HCT116 (cell line): ENCODE measurements around the gene NT5C3B. TPM values are rescaled to one million over a fixed set of nuclear protein-coding genes. Genes with fewer than 3 reads are reported as not detected.

Experiments
- ATAC-seq: fragments of 200-7000 bp; cut with Tn5 transposase; 2 replicates; pipeline ENCODE4 v1.9.1; 2020; ENCODE audit warnings: mild to moderate bottlenecking, moderate library complexity
- BruUV-seq: library from RNA; stranded (reverse); fragments of 400-500 nt; replicated peaks from 2 replicates; lab custom pipeline; 2021; lab: Mats Ljungman, UMichigan
- CTCF ChIA-PET: fragments of 300-600 bp; sonication (Branson Sonifier 250); formaldehyde crosslinking; loops from one replicate; lab custom pipeline; 2021; ENCODE audit warnings: antibody characterized with exemption; lab: Charles Lee
- POLR2A ChIA-PET: fragments of 300-600, 350-600 bp; sonication (Branson Sonifier 250); formaldehyde crosslinking; loops from one replicate; lab custom pipeline; 2021; ENCODE audit warnings: antibody characterized with exemption; lab: Charles Lee
- RAD21 ChIA-PET, 2 experiments: fragments of 300-600 bp; sonication (Branson Sonifier 250); formaldehyde crosslinking; loops; one replicate each; lab custom pipeline; 2023; ENCODE audit warnings: low total read pairs in 2 of 2; ENCODE audit not compliant: uncharacterized antibody in 2 of 2, unreplicated experiment in 2 of 2, low non-redundant PET in 1 of 2; lab: Charles Lee
- DNase-seq: peaks from one replicate; pipeline ENCODE4 v3.0.0-alpha.2; 2010; ENCODE audit warnings: low read depth, low spot score
- H2AFZ ChIP-seq: fragments of 200-600 bp; shearing (Covaris generic), sonication (generic); 2 replicates; pipeline ENCODE4 v1.6.1; 2017; ENCODE audit warnings: low read depth, mixed run types, mixed read lengths, antibody characterized with exemption, low read length; ENCODE audit not compliant: poor library complexity, severe bottlenecking
- H3K27ac ChIP-seq: 2 replicates; pipeline ENCODE4 v1.5.1; 2012; ENCODE audit warnings: low read depth, low read length
- H3K27me3 ChIP-seq: fragments of 200-600 bp; sonication (generic); 2 replicates; pipeline ENCODE4 v1.6.1; 2016; ENCODE audit warnings: mixed run types, low read length, mixed read lengths; ENCODE audit not compliant: insufficient read depth
- H3K36me3 ChIP-seq, 2 experiments: fragments of 200-500 bp in 1 of 2; fragments of 200-600 bp in 1 of 2; sonication (Bioruptor generic) in 1 of 2; sonication (generic) in 1 of 2; 2 replicates each; pipeline versions ENCODE4 v1.5.1 to v1.6.1; 2014 to 2016; ENCODE audit warnings: low read length in 2 of 2, inconsistent platforms in 1 of 2, mixed read lengths in 1 of 2, mixed run types in 1 of 2; ENCODE audit not compliant: insufficient read depth in 2 of 2, control insufficient read depth in 1 of 2
- H3K4me1 ChIP-seq, 2 experiments: fragments of 200-600 bp in 1 of 2; sonication (generic) in 1 of 2; 2 replicates each; pipeline versions ENCODE4 v1.5.1 to v1.6.1; 2012 to 2017; ENCODE audit warnings: low read length in 2 of 2, inconsistent platforms in 1 of 2, mild to moderate bottlenecking in 1 of 2, mixed read lengths in 1 of 2, mixed run types in 1 of 2, moderate library complexity in 1 of 2; ENCODE audit not compliant: insufficient read depth in 2 of 2, control insufficient read depth in 1 of 2
- H3K4me2 ChIP-seq: fragments of 200-600 bp; sonication (generic); 2 replicates; pipeline ENCODE4 v1.6.1; 2017; ENCODE audit warnings: mixed run types, low read length, mixed read lengths
- H3K4me3 ChIP-seq, 2 experiments: fragments of 200-600 bp in 1 of 2; sonication (generic) in 1 of 2; replicated peaks in 1 of 2; 2 replicates each; pipeline ENCODE4 v1.5.1; 2011 to 2016; ENCODE audit warnings: low read length in 2 of 2, control low read depth in 1 of 2, low read depth in 1 of 2, mild to moderate bottlenecking in 1 of 2, mixed read lengths in 1 of 2, mixed run types in 1 of 2
- H3K79me2 ChIP-seq: fragments of 200-600 bp; sonication (generic); 2 replicates; pipeline ENCODE4 v1.6.1; 2017; ENCODE audit warnings: mild to moderate bottlenecking, mixed run types, low read length, moderate library complexity, mixed read lengths; ENCODE audit not compliant: insufficient read depth
- H3K9ac ChIP-seq: fragments of 200-600 bp; sonication (generic); 2 replicates; pipeline ENCODE4 v1.6.1; 2016; ENCODE audit warnings: low read length, mixed read lengths
- H3K9me2 ChIP-seq: fragments of 200-600 bp; sonication (generic), shearing (Covaris generic); 2 replicates; pipeline ENCODE4 v1.6.1; 2017; ENCODE audit warnings: mixed run types, mild to moderate bottlenecking, moderate library complexity; ENCODE audit not compliant: insufficient read depth
- H3K9me3 ChIP-seq, 2 experiments: fragments of 200-500 bp in 1 of 2; fragments of 200-600 bp in 1 of 2; sonication (Bioruptor generic) in 1 of 2; sonication (generic) in 1 of 2; 2 replicates each; pipeline ENCODE4 v1.6.1; 2014 to 2017; ENCODE audit warnings: low read length in 2 of 2, mixed read lengths in 2 of 2, inconsistent platforms in 1 of 2, low read depth in 1 of 2, mild to moderate bottlenecking in 1 of 2, mixed run types in 1 of 2, moderate library complexity in 1 of 2; ENCODE audit not compliant: control insufficient read depth in 1 of 2, insufficient read depth in 1 of 2
- H4K20me1 ChIP-seq: fragments of 200-600 bp; sonication (generic), shearing (Covaris generic); 2 replicates; pipeline ENCODE4 v1.6.1; 2017; ENCODE audit warnings: mixed run types, mild to moderate bottlenecking, moderate library complexity; ENCODE audit not compliant: insufficient read depth
- ATF3 ChIP-seq: IDR thresholded peaks from 2 replicates; pipeline ENCODE4 v1.6.1; 2012
- CBX3 ChIP-seq: IDR thresholded peaks from 2 replicates; pipeline ENCODE4 v1.6.1; 2012; ENCODE audit warnings: low read depth
- CEBPB ChIP-seq: IDR thresholded peaks from 2 replicates; pipeline ENCODE4 v1.6.1; 2012; ENCODE audit warnings: low read depth
- CTCF ChIP-seq, 3 experiments: fragments of 200-600 bp in 1 of 3; sonication (generic) in 1 of 3; IDR thresholded peaks in 2 of 3; conservative IDR thresholded peaks in 1 of 3; 2 replicates each; pipeline ENCODE4 v1.5.1; 2012 to 2017; ENCODE audit warnings: low read depth in 2 of 3, low read length in 2 of 3, antibody characterized with exemption in 1 of 3, borderline replicate concordance in 1 of 3, control low read depth in 1 of 3, mild to moderate bottlenecking in 1 of 3, mixed read lengths in 1 of 3, mixed run types in 1 of 3, moderate library complexity in 1 of 3; ENCODE audit not compliant: insufficient read depth in 1 of 3
- ELF1 ChIP-seq: IDR thresholded peaks from 2 replicates; pipeline ENCODE4 v1.6.1; 2012; ENCODE audit warnings: low read depth, borderline replicate concordance
- EZH2 ChIP-seq: fragments of 200-600 bp; sonication (generic); IDR thresholded peaks from 2 replicates; pipeline ENCODE4 v1.6.1; 2017; ENCODE audit warnings: antibody characterized with exemption, mixed run types
- FOSL1 ChIP-seq: IDR thresholded peaks from 2 replicates; pipeline ENCODE4 v1.6.1; 2012; ENCODE audit warnings: low read depth
- JUND ChIP-seq: IDR thresholded peaks from 2 replicates; pipeline ENCODE4 v1.6.1; 2012
- MAX ChIP-seq: IDR thresholded peaks from 2 replicates; pipeline ENCODE4 v1.6.1; 2012
- POLR2AphosphoS5 ChIP-seq: IDR thresholded peaks from 2 replicates; pipeline ENCODE4 v1.6.1; 2011; ENCODE audit warnings: mild to moderate bottlenecking, low read depth, low read length, moderate library complexity
- RAD21 ChIP-seq: IDR thresholded peaks from 2 replicates; pipeline ENCODE4 v1.6.1; 2012; ENCODE audit warnings: low read depth, mild to moderate bottlenecking
- SRF ChIP-seq: IDR thresholded peaks from 2 replicates; pipeline ENCODE4 v1.6.1; 2012; ENCODE audit warnings: low read depth
- TCF7L2 ChIP-seq: IDR thresholded peaks from 2 replicates; pipeline ENCODE4 v1.7.0; 2011; ENCODE audit warnings: borderline replicate concordance, inconsistent platforms; ENCODE audit not compliant: insufficient read depth, insufficient read length; ENCODE audit errors: extremely low read depth
- ZBTB33 ChIP-seq: IDR thresholded peaks from 2 replicates; pipeline ENCODE4 v1.6.1; 2011; ENCODE audit warnings: mild to moderate bottlenecking, low read length, moderate library complexity; ENCODE audit not compliant: insufficient replicate concordance; ENCODE audit errors: extremely low read depth
- ZFX ChIP-seq: fragments of 450-650 bp; IDR thresholded peaks from 2 replicates; pipeline ENCODE4 v1.6.1; 2017
- ZNF274 ChIP-seq: fragments of 200-500 bp; sonication (Bioruptor generic); IDR thresholded peaks from 2 replicates; pipeline ENCODE4 v1.6.1; 2014; ENCODE audit warnings: mild to moderate bottlenecking, low read depth, low read length, inconsistent platforms
- intact Hi-C: fragments of 100-400 bp; cut with micrococcal nuclease; formaldehyde crosslinking; loops from 2 replicates; pipeline ENCODE4 v1.10.0; 2022
- total RNA-seq: library from RNA; stranded (reverse); gene quantifications from one replicate; pipeline ENCODE4 v1.2.1, GENCODE V29; 2021; ENCODE audit not compliant: unreplicated experiment

The NT5C3B gene
- total RNA-seq, 1 experiment from 2014 or later = 110 TPM

- Histone ChIP-seq H3K4me1 (peaks cover 15 to 21% of the 10 kb centered on the region in 2 experiments), H3K9me2 (no peaks in the 10 kb centered on the region), H3K4me3 (no peak overlapping the region), H3K27me3 (no peaks in the 10 kb centered on the region), H3K9ac (no peak overlapping the region), H2AFZ (no peak overlapping the region), H3K36me3 (peaks cover 5 to 8% of the 10 kb centered on the region in 2 experiments; a peak in 3 of 4 replicates), H3K27ac (no peak overlapping the region), H3K9me3 (no peaks in the 10 kb centered on the region), H4K20me1 (no peaks in the 10 kb centered on the region; the same call in 1 of the 2 replicates), H3K79me2 (peaks cover 52% of the 10 kb centered on the region), H3K4me2 (no peak overlapping the region)
- no peak for ATAC-seq
- ChIA-PET POLR2A (interaction anchor here (1.9 kb wide), 1 partner anchor 16 kb away, joined by 5 read pairs; the partner anchor contains the start of gene KLHL11), CTCF (no interaction called here), RAD21 (no interaction called here)
- no TSS peak for BruUV-seq
- TF ChIP-seq ZNF274 = no peak
- TF ChIP-seq JUND = no peak
- TF ChIP-seq SRF = no peak
- TF ChIP-seq CBX3 = no peak
- TF ChIP-seq EZH2 = no peak
- TF ChIP-seq POLR2AphosphoS5 = no peak
- intact Hi-C loops = no loop called here
- no peak for DNase-seq
Measured at GRCh38 chr17:41848788-41849187, 12.8 kb upstream of the NT5C3B start.

GRCh38 chr17:41844971-41845370 lies 8.9 kb upstream of the NT5C3B start:
- Histone ChIP-seq H3K36me3 (no peaks in the 10 kb centered on the region), H4K20me1 (no peaks in the 10 kb centered on the region), H2AFZ (no peak overlapping the region), H3K9me3 (no peaks in the 10 kb centered on the region), H3K9me2 (no peaks in the 10 kb centered on the region), H3K4me2 (no peak overlapping the region), H3K27me3 (no peaks in the 10 kb centered on the region), H3K27ac (no peak overlapping the region), H3K4me1 (peaks cover 15 to 21% of the 10 kb centered on the region in 2 experiments), H3K79me2 (peaks cover 23% of the 10 kb centered on the region), H3K9ac (no peak overlapping the region), H3K4me3 (no peak overlapping the region)
- no peak for DNase-seq
- no peak for ATAC-seq
- CTCF ChIA-PET = no interaction called here
- RAD21 ChIA-PET = no interaction called here
- BruUV-seq = no TSS peak
- intact Hi-C loops = no loop called here
- POLR2A ChIA-PET = no interaction called here
- no peak for TF ChIP-seq RAD21
- no peak for TF ChIP-seq FOSL1
- no peak for TF ChIP-seq MAX
- no peak for TF ChIP-seq ZNF274
- TF ChIP-seq JUND = no peak
- TF ChIP-seq ZBTB33 = no peak
- TF ChIP-seq ELF1 = no peak
- no peak for TF ChIP-seq ATF3
- no peak for TF ChIP-seq ZFX
- no peak for TF ChIP-seq TCF7L2
- no peak for TF ChIP-seq CEBPB
- no peak for TF ChIP-seq CBX3
- TF ChIP-seq CTCF (IDR thresholded peaks at IDR 0.05 in 2 of 3, conservative IDR thresholded peaks at IDR 0.05 in 1 of 3; ENCODE audit: borderline replicate concordance in 1 of 3, insufficient read depth in 1 of 3, low read depth in 2 of 3, low read length in 2 of 3) = no peak
- TF ChIP-seq EZH2 = no peak
